Astrocyte (in vitro differentiated cells and primary cell): ENCODE measurements around the gene WDR11.

ENCODE experiments used
- EZH2 ChIP-seq: IDR thresholded peaks from 2 replicates; pipeline ENCODE4 v1.6.1; 2012; ENCODE audit warnings: mild to moderate bottlenecking, low read length, inconsistent platforms; ENCODE audit not compliant: insufficient read depth
- TF ChIP-seq, protein P1 (sequence below): IDR thresholded peaks from 2 replicates; pipeline ENCODE4 v1.5.1; 2011; ENCODE audit warnings: low read depth, mild to moderate bottlenecking, inconsistent platforms, low read length, moderate library complexity; ENCODE audit not compliant: insufficient read depth

DNA sequence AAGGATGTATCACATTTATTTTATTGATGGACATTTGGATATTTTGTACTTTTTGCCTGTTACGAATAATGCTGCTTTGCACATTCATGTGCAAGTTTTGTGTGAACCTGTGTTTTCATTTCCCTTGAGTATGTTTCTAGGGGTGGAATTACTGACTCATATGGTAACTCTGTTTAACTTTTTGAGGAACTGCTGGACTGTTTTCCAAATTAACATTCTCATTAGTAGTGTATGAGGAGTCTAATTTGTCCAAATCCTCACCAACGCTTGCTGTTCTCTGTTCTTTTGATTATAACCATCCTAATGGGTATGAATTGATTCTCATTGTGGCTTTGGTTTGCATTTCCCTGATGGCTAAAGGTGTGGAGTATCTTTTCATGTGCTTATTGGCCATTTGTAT is 3.2 kb downstream of the WDR11 start:
- TF ChIP-seq, protein P1, sequence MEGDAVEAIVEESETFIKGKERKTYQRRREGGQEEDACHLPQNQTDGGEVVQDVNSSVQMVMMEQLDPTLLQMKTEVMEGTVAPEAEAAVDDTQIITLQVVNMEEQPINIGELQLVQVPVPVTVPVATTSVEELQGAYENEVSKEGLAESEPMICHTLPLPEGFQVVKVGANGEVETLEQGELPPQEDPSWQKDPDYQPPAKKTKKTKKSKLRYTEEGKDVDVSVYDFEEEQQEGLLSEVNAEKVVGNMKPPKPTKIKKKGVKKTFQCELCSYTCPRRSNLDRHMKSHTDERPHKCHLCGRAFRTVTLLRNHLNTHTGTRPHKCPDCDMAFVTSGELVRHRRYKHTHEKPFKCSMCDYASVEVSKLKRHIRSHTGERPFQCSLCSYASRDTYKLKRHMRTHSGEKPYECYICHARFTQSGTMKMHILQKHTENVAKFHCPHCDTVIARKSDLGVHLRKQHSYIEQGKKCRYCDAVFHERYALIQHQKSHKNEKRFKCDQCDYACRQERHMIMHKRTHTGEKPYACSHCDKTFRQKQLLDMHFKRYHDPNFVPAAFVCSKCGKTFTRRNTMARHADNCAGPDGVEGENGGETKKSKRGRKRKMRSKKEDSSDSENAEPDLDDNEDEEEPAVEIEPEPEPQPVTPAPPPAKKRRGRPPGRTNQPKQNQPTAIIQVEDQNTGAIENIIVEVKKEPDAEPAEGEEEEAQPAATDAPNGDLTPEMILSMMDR = no peak
- TF ChIP-seq EZH2 = no peak
